GM19193 (cell line): ENCODE measurements around the gene ADAM15.

Source experiments
- POLR2A ChIP-seq: IDR thresholded peaks from 4 replicates; pipeline ENCODE4 v1.6.1; 2011; ENCODE audit not compliant: insufficient read depth, insufficient read length; ENCODE audit errors: extremely low read depth

The ADAM15 gene

GRCh38 chr1:155009221-155009711 is 41.9 kb upstream of the ADAM15 start:
- no peak for TF ChIP-seq POLR2A

GRCh38 chr1:155009742-155010141 is 41.4 kb upstream of the ADAM15 start:
- no peak for TF ChIP-seq POLR2A

GRCh38 chr1:155010211-155010918 is 40.8 kb upstream of the ADAM15 start:
- TF ChIP-seq POLR2A = no peak

GRCh38 chr1:155011004-155011416 is 40.1 kb upstream of the ADAM15 start:
- TF ChIP-seq POLR2A = no peak

GRCh38 chr1:155011437-155012025 is 39.6 kb upstream of the ADAM15 start:
- TF ChIP-seq POLR2A = no peak

GRCh38 chr1:155012026-155012546 is 39.0 kb upstream of the ADAM15 start:
- no peak for TF ChIP-seq POLR2A

GRCh38 chr1:155012776-155013602 is 38.1 kb upstream of the ADAM15 start:
- TF ChIP-seq POLR2A = no peak

GRCh38 chr1:155013632-155014031 is 37.5 kb upstream of the ADAM15 start:
- no peak for TF ChIP-seq POLR2A

GRCh38 chr1:155014709-155015508 is 36.2 kb upstream of the ADAM15 start:
- TF ChIP-seq POLR2A = no peak

- no peak for TF ChIP-seq POLR2A
These were observed 35.4 kb upstream of the ADAM15 start for GRCh38 chr1:155015527-155016230.

GRCh38 chr1:155016231-155016831 is 34.8 kb upstream of the ADAM15 start:
- TF ChIP-seq POLR2A = no peak

- peak; percentile 46 for TF ChIP-seq POLR2A
These were observed 33.8 kb upstream of the ADAM15 start for GRCh38 chr1:155017041-155017945.

GRCh38 chr1:155017946-155018316 is 33.2 kb upstream of the ADAM15 start:
- TF ChIP-seq POLR2A = peak; percentile 18
